Cardiac fibroblast (primary cell): Measurements from ENCODE around the gene TSG101.
A peak's percentile ranks its signal among the peaks of the same experiment; 100 is the strongest.

Experiments
- DNase-seq, 2 donors: peaks; one replicate each; pipeline versions ENCODE4 v3.0.0 to v3.0.0-alpha.2; 2010; ENCODE audit warnings: low read depth in 2 of 2
- H3K4me3 ChIP-seq, 2 donors: replicated peaks in 1 of 2; 1 replicate in 1 of 2; 2 replicates in 1 of 2; pipeline ENCODE4 v1.5.1; 2011; ENCODE audit warnings: low read depth in 2 of 2, low read length in 2 of 2, mild to moderate bottlenecking in 2 of 2, moderate library complexity in 1 of 2
- TF ChIP-seq, protein P1 (sequence below): IDR thresholded peaks from one replicate; pipeline ENCODE4 v1.5.1; 2011; ENCODE audit warnings: low read depth, mild to moderate bottlenecking, low read length, inconsistent platforms

Gene TSG101

DNA sequence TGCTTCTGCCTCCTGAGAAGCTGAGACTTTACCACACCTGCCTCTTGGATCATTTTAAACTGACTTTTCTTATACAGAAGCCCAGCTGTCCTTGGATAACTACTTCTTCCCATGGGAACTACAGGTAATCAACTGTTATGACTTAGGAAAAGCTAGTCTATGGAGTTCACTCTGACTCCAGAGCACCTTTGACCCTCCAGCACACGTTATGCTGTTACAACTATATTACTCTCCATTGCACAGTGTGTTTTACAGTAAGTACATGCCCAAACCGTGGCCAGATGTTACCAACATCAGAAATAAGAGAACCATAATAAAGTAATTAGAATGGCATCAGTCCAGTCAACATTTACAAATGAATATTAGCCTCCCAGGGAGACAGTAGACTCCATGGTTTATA is 21.3 kb upstream of the TSG101 start:
- no peak for DNase-seq
- TF ChIP-seq, protein P1, sequence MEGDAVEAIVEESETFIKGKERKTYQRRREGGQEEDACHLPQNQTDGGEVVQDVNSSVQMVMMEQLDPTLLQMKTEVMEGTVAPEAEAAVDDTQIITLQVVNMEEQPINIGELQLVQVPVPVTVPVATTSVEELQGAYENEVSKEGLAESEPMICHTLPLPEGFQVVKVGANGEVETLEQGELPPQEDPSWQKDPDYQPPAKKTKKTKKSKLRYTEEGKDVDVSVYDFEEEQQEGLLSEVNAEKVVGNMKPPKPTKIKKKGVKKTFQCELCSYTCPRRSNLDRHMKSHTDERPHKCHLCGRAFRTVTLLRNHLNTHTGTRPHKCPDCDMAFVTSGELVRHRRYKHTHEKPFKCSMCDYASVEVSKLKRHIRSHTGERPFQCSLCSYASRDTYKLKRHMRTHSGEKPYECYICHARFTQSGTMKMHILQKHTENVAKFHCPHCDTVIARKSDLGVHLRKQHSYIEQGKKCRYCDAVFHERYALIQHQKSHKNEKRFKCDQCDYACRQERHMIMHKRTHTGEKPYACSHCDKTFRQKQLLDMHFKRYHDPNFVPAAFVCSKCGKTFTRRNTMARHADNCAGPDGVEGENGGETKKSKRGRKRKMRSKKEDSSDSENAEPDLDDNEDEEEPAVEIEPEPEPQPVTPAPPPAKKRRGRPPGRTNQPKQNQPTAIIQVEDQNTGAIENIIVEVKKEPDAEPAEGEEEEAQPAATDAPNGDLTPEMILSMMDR = no peak

DNA sequence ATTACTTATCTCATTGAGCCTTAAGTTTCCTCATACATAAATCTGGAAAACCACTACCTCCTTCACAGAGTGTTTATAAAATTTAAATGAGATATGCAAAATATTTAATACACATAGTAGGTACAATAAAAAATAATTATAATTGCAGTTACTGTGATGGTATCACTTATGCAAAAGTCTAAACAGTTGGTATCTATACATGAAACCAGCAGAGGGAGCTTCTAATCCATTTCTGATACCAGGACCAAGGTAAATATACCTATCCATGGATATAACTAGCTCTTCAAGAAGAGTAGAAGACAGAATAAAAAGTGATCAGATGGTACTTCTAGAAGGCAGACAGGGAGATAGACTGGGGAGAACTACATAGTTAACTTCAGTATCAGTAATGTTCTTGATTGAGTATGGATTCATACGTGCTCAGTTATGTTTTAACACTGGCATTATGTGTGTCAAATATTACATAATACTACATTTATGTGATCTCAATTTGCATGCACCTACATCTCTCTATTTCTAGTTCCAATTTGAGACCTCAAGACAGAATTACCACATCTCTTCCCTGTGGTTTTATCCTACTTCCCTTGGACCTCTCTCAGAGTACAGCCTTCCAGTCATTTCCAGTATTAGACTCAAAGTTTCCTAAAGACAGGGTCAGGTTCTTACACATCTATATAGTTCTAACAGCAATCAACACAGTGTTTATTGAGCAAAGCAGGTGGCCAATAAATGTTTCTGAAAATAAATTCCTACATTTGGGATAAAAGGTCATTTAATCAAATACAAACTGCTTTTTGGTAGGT is 13.7 kb upstream of the TSG101 start:
- TF ChIP-seq, protein P1 = peak; percentile 34
- H3K4me3 ChIP-seq = no peak overlapping the region
- DNase-seq = peak; percentile 40 to 41

More for the DNA sequence above, 21.3 kb upstream of the TSG101 start:
- H3K4me3 ChIP-seq = no peak overlapping the region

DNA sequence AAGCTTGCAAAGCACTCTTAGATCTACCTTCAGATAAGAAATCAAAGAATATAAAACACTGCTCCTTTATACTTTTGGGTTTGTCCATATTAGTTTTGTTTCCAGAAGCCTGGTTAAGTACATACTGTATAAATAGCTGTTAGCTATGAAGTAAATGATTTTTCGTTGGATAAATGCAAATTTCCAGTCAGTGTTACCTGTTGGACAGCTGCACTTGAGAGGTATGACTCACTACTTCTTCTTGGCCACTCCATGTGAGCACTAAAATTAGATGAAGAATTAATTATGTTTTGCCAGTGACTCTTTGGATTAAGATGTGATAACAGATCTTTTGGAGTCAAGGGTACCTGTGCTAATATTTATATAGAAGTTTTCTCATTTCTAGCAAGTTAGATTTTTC is 9.5 kb upstream of the TSG101 start:
- no peak overlapping the region for H3K4me3 ChIP-seq
- TF ChIP-seq, protein P1 = no peak
- DNase-seq = no peak

DNA sequence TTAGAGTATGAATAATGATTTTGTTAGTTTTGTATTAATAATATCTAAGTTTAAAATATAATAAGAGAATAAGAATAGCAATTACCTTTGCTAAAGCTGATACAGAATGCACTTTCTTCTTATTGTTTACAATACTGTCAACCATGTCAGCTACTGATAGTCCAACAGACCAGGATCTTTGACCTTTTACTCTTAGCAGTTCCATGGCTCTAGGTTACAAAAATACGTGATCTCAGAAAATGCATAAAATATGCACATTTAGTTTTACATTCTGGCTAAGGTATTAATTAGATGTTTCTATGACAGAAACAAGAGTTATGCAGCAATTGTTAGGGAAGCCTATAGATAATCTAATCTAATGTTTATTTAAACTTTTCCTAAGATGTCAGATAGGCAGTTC is 7.5 kb upstream of the TSG101 start:
- no peak for DNase-seq
- H3K4me3 ChIP-seq = no peak overlapping the region
- TF ChIP-seq, protein P1 = no peak

DNA sequence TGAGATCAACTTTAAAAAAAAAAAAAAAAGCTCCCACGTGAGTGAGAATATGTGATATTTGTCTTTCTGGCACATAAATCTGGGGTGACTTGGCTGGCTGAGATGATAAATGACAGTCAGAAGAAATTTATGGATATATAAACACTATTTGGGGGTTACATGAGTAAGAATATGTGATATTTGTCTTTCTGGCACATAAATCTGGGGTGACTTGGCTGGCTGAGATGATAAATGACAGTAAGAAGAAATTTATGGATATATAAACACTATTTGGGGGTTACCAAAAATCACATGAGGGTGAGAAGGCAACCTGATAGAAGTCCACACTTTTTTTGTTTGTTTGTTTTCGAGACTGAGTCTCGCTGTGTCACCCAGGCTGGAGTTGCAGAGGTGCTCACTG is 6.6 kb upstream of the TSG101 start:
- no peak for DNase-seq
- H3K4me3 ChIP-seq = no peak overlapping the region
- TF ChIP-seq, protein P1 = no peak

DNA sequence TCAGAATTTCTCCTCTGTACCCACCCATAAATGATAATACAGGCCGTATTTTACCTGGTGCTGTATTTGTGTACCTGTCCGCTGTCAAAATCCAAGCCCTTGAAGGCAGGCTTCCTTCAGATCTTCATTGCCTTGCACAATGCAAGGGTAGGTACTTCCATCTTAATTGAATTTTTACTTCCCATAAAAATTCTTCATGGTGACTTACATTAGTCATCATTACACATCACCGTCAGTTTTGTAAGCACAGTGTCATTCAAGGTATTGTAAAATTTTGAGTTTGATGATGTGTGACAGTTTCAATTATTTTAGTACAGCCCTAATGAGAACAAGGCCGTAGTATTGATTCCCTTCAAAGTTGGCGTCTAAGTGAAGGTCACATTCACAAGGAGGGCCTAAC is 770 bp upstream of the TSG101 start:
- DNase-seq = peak; percentile 5 to 65
- H3K4me3 ChIP-seq = peak overlapping the region; percentile 88 to 91
- TF ChIP-seq, protein P1 = no peak

DNA sequence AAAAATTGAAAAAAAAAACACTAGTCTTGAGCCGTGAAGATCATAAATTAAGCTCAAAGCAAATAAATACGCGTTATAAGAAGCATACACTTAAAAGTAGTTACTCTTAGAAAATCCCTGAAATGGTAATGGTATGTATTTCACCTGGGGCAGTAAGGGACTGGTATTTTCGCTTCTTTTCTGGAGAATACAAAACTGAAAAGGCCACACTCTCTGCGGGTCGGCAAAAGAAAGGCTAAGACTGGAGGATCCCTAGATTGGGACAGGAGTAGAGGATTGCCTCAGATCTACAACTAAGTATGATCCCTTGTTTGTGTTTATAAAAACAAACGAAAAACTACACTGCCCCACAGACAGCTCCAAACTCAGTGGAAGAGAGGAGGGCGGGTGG is 617 bp downstream of the TSG101 start:
- DNase-seq = no peak
- H3K4me3 ChIP-seq = peak overlapping the region; percentile 88 to 91
- TF ChIP-seq, protein P1 = no peak
